Fibroblast of lung (primary cell): ENCODE results near the gene DGCR8.

Experiments
- EZH2 ChIP-seq: IDR thresholded peaks from 2 replicates; pipeline ENCODE4 v1.5.1; 2012; ENCODE audit warnings: low read length, control low read depth, mild to moderate bottlenecking; ENCODE audit errors: missing control alignments
- TF ChIP-seq, protein P1 (sequence below), 2 donors: IDR thresholded peaks in 1 of 2; conservative IDR thresholded peaks in 1 of 2; 1 replicate in 1 of 2; 2 replicates in 1 of 2; pipeline ENCODE4 v1.5.1; 2011 to 2012; ENCODE audit warnings: low read length in 2 of 2, control low read depth in 1 of 2, inconsistent platforms in 1 of 2, low read depth in 1 of 2, mild to moderate bottlenecking in 1 of 2

DNA sequence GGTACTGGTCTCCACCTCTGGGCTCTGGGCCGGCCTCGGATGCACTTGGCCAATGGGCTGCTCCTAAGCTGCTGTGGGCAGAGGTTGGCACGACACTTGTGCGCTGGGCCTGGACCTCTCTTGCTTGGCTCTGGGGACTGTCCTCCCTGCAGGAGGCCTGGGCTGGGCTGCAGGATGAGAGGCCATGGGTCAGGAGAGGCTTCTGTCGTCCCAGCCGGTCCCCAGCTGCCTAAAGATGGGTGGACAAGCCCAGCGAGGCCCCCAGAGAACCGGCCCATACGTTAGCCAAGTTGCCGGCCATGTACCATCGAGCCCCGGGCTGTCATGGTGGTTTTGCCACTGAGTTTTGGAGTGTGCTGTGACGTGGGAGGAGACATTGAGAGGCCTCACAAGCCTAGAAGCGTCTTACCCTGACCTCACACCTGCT is 72.4 kb downstream of the DGCR8 start:
- TF ChIP-seq, protein P1, sequence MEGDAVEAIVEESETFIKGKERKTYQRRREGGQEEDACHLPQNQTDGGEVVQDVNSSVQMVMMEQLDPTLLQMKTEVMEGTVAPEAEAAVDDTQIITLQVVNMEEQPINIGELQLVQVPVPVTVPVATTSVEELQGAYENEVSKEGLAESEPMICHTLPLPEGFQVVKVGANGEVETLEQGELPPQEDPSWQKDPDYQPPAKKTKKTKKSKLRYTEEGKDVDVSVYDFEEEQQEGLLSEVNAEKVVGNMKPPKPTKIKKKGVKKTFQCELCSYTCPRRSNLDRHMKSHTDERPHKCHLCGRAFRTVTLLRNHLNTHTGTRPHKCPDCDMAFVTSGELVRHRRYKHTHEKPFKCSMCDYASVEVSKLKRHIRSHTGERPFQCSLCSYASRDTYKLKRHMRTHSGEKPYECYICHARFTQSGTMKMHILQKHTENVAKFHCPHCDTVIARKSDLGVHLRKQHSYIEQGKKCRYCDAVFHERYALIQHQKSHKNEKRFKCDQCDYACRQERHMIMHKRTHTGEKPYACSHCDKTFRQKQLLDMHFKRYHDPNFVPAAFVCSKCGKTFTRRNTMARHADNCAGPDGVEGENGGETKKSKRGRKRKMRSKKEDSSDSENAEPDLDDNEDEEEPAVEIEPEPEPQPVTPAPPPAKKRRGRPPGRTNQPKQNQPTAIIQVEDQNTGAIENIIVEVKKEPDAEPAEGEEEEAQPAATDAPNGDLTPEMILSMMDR (conservative IDR thresholded peaks at IDR 0.05 in 1 of 2, IDR thresholded peaks at IDR 0.05 in 1 of 2; ENCODE audit: low read depth in 1 of 2, low read length in 2 of 2) = no peak
- no peak for TF ChIP-seq EZH2
